OCI-LY7 (cell line): Measurements from ENCODE around the gene TIMP3. TPM values are rescaled to one million over a fixed set of nuclear protein-coding genes. Genes with fewer than 3 reads are reported as not detected.

Experiments
- BruUV-seq: library from RNA; stranded (reverse); fragments of 400-500 nt; replicated peaks from 2 replicates; lab custom pipeline; 2021; lab: Mats Ljungman, UMichigan
- CTCF ChIA-PET: fragments of 300-600 bp; sonication (Branson Sonifier 250); formaldehyde crosslinking; loops from one replicate; lab custom pipeline; 2022; ENCODE audit warnings: antibody characterized with exemption; ENCODE audit not compliant: unreplicated experiment; lab: Charles Lee
- POLR2A ChIA-PET: fragments of 300-600 bp; sonication (Branson Sonifier 250); formaldehyde crosslinking; loops from one replicate; lab custom pipeline; 2022; ENCODE audit warnings: antibody characterized with exemption; lab: Charles Lee
- DNase-seq: peaks from one replicate; pipeline ENCODE4 v3.0.0-alpha.2; 2015; ENCODE audit warnings: low spot score
- H2AFZ ChIP-seq: fragments of 200-600 bp; sonication (generic), shearing (Covaris generic); 2 replicates; pipeline ENCODE4 v1.6.1; 2014; ENCODE audit warnings: mild to moderate bottlenecking, antibody characterized with exemption, low read length, moderate library complexity
- H3K27ac ChIP-seq: fragments of 200-600 bp; sonication (generic); 2 replicates; pipeline ENCODE4 v1.5.1; 2014; ENCODE audit warnings: mixed run types, low read depth, mild to moderate bottlenecking, moderate library complexity, low read length, inconsistent platforms; ENCODE audit not compliant: poor library complexity, severe bottlenecking
- H3K36me3 ChIP-seq: fragments of 200-600 bp; sonication (generic); 2 replicates; pipeline ENCODE4 v1.6.1; 2014; ENCODE audit warnings: mild to moderate bottlenecking, antibody characterized with exemption, low read length, moderate library complexity, mixed read lengths; ENCODE audit not compliant: insufficient read depth
- H3K4me1 ChIP-seq: fragments of 200-600 bp; sonication (generic); 2 replicates; pipeline ENCODE4 v1.5.1; 2014; ENCODE audit warnings: mild to moderate bottlenecking, low read length; ENCODE audit not compliant: insufficient read depth, poor library complexity, severe bottlenecking
- H3K4me2 ChIP-seq: fragments of 200-600 bp; sonication (generic); 2 replicates; pipeline ENCODE4 v1.6.1; 2014; ENCODE audit warnings: mild to moderate bottlenecking, low read length
- H3K4me3 ChIP-seq: fragments of 200-600 bp; sonication (generic); 2 replicates; pipeline ENCODE4 v1.5.1; 2014; ENCODE audit warnings: mild to moderate bottlenecking, low read depth, low read length; ENCODE audit not compliant: poor library complexity, severe bottlenecking
- H3K79me2 ChIP-seq: fragments of 200-600 bp; sonication (generic); 2 replicates; pipeline ENCODE4 v1.6.1; 2016; ENCODE audit warnings: low read depth, mild to moderate bottlenecking, low read length, moderate library complexity, mixed read lengths; ENCODE audit not compliant: insufficient read depth
- H3K9me2 ChIP-seq: fragments of 200-600 bp; sonication (generic); 2 replicates; pipeline ENCODE4 v1.6.1; 2016; ENCODE audit warnings: mild to moderate bottlenecking, low read length, mixed read lengths; ENCODE audit not compliant: insufficient read depth
- H3K9me3 ChIP-seq: fragments of 200-600 bp; sonication (generic); 2 replicates; pipeline ENCODE4 v1.6.1; 2014; ENCODE audit warnings: mild to moderate bottlenecking, mixed run types, low read length, mixed read lengths
- H4K20me1 ChIP-seq: fragments of 200-600 bp; sonication (generic); 2 replicates; pipeline ENCODE4 v1.6.1; 2014; ENCODE audit warnings: mild to moderate bottlenecking, antibody characterized with exemption, low read length, moderate library complexity, mixed read lengths; ENCODE audit not compliant: insufficient read depth
- CTCF ChIP-seq: fragments of 200-600 bp; sonication (generic); conservative IDR thresholded peaks from 2 replicates; pipeline ENCODE4 v1.5.1; 2014; ENCODE audit warnings: mild to moderate bottlenecking, antibody characterized with exemption, low read length, moderate library complexity, mixed read lengths
- EZH2phosphoT487 ChIP-seq: fragments of 200-600 bp; sonication (generic); IDR thresholded peaks from 2 replicates; pipeline ENCODE4 v1.6.1; 2018; ENCODE audit warnings: low read depth, borderline replicate concordance, mild to moderate bottlenecking, mixed run types, antibody characterized with exemption, low read length, moderate library complexity, mixed read lengths
- intact Hi-C: fragments of 100-400 bp; cut with micrococcal nuclease; formaldehyde crosslinking; loops from one replicate; pipeline ENCODE4 v1.10.0; 2022; ENCODE audit not compliant: unreplicated experiment
- total RNA-seq, 2 experiments: library from RNA; depleted of rRNA in 1 of 2; stranded (reverse); fragments of >200 nt in 1 of 2; shearing (Covaris generic) in 1 of 2; gene quantifications; 2 replicates each; pipeline ENCODE4 v1.2.3, GENCODE V29; 2014 to 2022

The TIMP3 gene
- total RNA-seq, 2 experiments from 2014 or later = not detected

- H2AFZ ChIP-seq = no peak overlapping the region
- intact Hi-C loops = no loop called here
- no peaks in the 10 kb centered on the region for H4K20me1 ChIP-seq
- no peak overlapping the region for H3K27ac ChIP-seq
- POLR2A ChIA-PET = no interaction called here
- no peak overlapping the region for H3K4me2 ChIP-seq
- DNase-seq = no peak
- no peaks in the 10 kb centered on the region for H3K9me2 ChIP-seq
- BruUV-seq = no TSS peak
- no peak for TF ChIP-seq EZH2phosphoT487
- TF ChIP-seq CTCF = no peak
- H3K36me3 ChIP-seq = no peaks in the 10 kb centered on the region
- no peaks in the 10 kb centered on the region for H3K79me2 ChIP-seq
- H3K4me1 ChIP-seq = no peaks in the 10 kb centered on the region
- H3K9me3 ChIP-seq = no peaks in the 10 kb centered on the region
- CTCF ChIA-PET = no interaction called here
- no peak overlapping the region for H3K4me3 ChIP-seq
These were observed 10.5 kb downstream of the TIMP3 start for GRCh38 chr22:32811788-32812545.

DNA sequence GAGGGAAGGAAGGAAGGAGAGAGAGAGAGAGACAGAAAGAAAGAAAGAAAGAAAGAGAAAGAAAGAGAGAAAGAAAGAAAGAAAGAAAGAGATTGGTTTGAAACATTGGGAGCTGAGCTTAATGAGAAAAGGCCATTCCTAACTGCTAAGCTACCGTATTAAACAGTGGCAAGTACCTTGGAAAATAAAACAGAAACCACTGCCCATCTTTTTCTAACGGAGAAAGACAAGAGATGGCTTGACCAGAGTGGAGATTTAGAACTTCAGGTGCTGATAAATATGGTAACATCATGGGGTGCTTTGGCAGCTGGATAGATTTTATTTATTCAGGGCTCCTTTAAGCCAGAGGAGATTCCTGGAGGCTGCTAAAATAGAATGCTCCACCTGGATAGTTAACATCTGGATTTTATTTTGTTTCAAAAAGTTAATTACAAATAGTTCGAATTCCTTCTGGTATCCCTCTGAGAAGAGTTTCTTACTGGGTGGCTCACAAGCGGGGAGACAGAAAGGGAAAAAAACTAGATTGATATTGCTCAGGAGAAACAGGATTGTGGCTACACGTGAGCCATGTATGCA is 12.9 kb downstream of the TIMP3 start:
- Histone ChIP-seq H2AFZ (no peak overlapping the region), H3K79me2 (no peaks in the 10 kb centered on the region), H3K4me1 (no peaks in the 10 kb centered on the region), H3K27ac (no peak overlapping the region), H3K9me2 (no peaks in the 10 kb centered on the region), H3K9me3 (no peaks in the 10 kb centered on the region), H4K20me1 (no peaks in the 10 kb centered on the region), H3K4me3 (no peak overlapping the region), H3K4me2 (no peak overlapping the region), H3K36me3 (no peaks in the 10 kb centered on the region)
- DNase-seq = no peak
- ChIA-PET POLR2A (no interaction called here), CTCF (no interaction called here)
- BruUV-seq = no TSS peak
- no peak for TF ChIP-seq CTCF
- no peak for TF ChIP-seq EZH2phosphoT487
- intact Hi-C loops = no loop called here

- no peak overlapping the region for H2AFZ ChIP-seq
- H3K36me3 ChIP-seq = no peaks in the 10 kb centered on the region
- no peaks in the 10 kb centered on the region for H4K20me1 ChIP-seq
- no peak overlapping the region for H3K4me2 ChIP-seq
- ChIA-PET CTCF (no interaction called here), POLR2A (interaction anchor here (0.5 to 0.7 kb wide), 2 partner anchors 99 to 169 kb away, joined by 3 to 4 read pairs; no protein-coding TSS in a partner anchor)
- BruUV-seq = no TSS peak
- DNase-seq = no peak
- TF ChIP-seq EZH2phosphoT487 (no peak), CTCF (no peak)
- no peaks in the 10 kb centered on the region for H3K9me2 ChIP-seq
- no peak overlapping the region for H3K27ac ChIP-seq
- no peaks in the 10 kb centered on the region for H3K79me2 ChIP-seq
- intact Hi-C loops = no loop called here
- H3K9me3 ChIP-seq = no peaks in the 10 kb centered on the region
- no peak overlapping the region for H3K4me3 ChIP-seq
- H3K4me1 ChIP-seq = no peaks in the 10 kb centered on the region
These were observed 13.6 kb downstream of the TIMP3 start for GRCh38 chr22:32815059-32815458.
